ENCODE data around the gene OR10G6. TPM values are rescaled to one million over a fixed set of nuclear protein-coding genes. Genes with fewer than 3 reads are reported as not detected.

The OR10G6 gene, protein sequence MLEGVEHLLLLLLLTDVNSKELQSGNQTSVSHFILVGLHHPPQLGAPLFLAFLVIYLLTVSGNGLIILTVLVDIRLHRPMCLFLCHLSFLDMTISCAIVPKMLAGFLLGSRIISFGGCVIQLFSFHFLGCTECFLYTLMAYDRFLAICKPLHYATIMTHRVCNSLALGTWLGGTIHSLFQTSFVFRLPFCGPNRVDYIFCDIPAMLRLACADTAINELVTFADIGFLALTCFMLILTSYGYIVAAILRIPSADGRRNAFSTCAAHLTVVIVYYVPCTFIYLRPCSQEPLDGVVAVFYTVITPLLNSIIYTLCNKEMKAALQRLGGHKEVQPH
- total RNA-seq = not detected

DNA sequence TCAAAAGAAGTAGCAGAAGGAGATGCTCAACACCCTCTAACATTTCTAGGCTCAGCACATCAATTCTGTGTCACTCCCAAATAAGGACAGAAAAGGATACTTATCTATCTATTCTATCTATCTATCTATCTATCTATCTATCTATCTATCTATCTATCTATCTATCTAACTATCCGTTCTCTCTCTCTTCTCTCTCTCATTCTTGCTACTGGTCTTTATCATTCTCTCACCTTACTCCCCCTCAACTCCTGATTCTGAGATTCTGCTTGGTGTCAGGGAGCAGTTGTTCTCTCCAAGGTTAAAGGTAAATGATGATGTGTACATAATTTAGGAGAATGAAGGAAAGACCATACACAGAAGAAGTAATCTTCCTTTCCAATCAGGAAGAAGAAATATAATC is at the start of gene OR10G6:
OR10G6 (minus strand) TSS at position 43 of the 400 bp plus-strand sequence; CDS start at position 43, 0 bp downstream.
- no peak for ATAC-seq (ENCODE audit: insufficient number of reproducible peaks, low FRiP score, low read depth)
- TF ChIP-seq, protein P1, sequence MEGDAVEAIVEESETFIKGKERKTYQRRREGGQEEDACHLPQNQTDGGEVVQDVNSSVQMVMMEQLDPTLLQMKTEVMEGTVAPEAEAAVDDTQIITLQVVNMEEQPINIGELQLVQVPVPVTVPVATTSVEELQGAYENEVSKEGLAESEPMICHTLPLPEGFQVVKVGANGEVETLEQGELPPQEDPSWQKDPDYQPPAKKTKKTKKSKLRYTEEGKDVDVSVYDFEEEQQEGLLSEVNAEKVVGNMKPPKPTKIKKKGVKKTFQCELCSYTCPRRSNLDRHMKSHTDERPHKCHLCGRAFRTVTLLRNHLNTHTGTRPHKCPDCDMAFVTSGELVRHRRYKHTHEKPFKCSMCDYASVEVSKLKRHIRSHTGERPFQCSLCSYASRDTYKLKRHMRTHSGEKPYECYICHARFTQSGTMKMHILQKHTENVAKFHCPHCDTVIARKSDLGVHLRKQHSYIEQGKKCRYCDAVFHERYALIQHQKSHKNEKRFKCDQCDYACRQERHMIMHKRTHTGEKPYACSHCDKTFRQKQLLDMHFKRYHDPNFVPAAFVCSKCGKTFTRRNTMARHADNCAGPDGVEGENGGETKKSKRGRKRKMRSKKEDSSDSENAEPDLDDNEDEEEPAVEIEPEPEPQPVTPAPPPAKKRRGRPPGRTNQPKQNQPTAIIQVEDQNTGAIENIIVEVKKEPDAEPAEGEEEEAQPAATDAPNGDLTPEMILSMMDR (IDR thresholded peaks at IDR 0.05) = no peak
- Histone ChIP-seq H3K4me3 (no peak within 1 kb of the TSS), H3K27ac (no peak within 1 kb of the TSS), H3K9me3 (no peaks in the 10 kb centered on the region), H3K27me3 (replicated peaks; ENCODE audit: insufficient read depth) (no peaks in the 10 kb centered on the region), H3K36me3 (no peaks in the 10 kb centered on the region), H3K4me1 (ENCODE audit: control insufficient read depth in 1 of 2, low read depth in 2 of 2) (no peaks in the 10 kb centered on the region)
- DNase-seq (ENCODE audit: low spot score) = no peak

DNA sequence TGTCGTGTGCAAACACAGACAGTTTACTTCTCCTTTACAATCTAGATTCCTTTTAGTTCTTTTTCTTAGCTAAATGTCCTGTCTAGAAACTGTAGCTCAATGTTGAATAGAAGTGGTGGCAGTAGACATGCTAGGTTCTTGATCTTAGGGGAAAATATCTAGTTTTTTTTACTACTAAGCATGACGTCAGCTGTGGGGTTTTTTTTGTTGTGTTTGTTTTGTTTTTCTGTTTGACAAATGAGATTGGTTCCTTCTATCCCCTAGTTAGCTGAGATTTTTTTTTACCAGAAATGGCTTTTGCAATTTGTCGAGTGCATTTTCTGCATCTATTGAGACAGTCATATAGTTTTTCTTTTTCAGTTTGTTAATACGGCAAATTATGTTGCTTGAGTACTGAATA is 48.5 kb upstream of the OR10G6 start:
- ATAC-seq (ENCODE audit: insufficient number of reproducible peaks, low FRiP score, low read depth) = no peak
- H3K4me3 ChIP-seq = no peak overlapping the region

DNA sequence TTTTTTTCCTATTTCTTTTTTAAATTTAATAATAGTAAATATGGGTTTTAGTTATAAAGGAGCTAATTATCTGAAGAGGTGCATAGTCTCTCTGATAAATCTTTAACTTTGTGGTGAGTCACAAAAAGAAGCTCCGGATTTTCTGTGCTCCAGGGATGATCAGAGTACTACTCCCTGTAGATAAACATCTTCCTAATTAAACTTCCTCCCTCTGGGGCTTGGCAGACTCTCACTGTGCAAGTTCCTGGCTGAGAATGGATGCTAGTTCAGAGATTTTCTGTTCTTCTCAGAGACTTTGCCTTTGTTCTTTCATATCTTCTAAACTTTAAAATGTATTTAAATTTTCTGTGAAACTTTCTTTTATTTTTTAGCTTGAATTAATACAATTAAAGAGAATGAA is 46.3 kb upstream of the OR10G6 start, which contains the start of gene OR10G7:
OR10G7 (minus strand) TSS at position 72 of the 400 bp plus-strand sequence. CDS start 2,324 bp downstream, outside the sequence.
- ATAC-seq (ENCODE audit: insufficient number of reproducible peaks, low FRiP score, low read depth) = no peak
- TF ChIP-seq, protein P1 (IDR thresholded peaks at IDR 0.05) = no peak
- Histone ChIP-seq H3K9me3 (no peaks in the 10 kb centered on the region), H3K4me1 (ENCODE audit: control insufficient read depth in 1 of 2, low read depth in 2 of 2) (no peaks in the 10 kb centered on the region), H3K27ac (no peak within 1 kb of the TSS), H3K4me3 (no peak within 1 kb of the TSS), H3K27me3 (replicated peaks; ENCODE audit: insufficient read depth) (no peaks in the 10 kb centered on the region), H3K36me3 (no peaks in the 10 kb centered on the region)
- no peak for DNase-seq (ENCODE audit: low spot score)

More for the DNA sequence above, 48.5 kb upstream of the OR10G6 start:
- no peak for DNase-seq (ENCODE audit: low spot score)
- TF ChIP-seq, protein P1 (IDR thresholded peaks at IDR 0.05) = no peak
- H3K36me3 ChIP-seq = no peaks in the 10 kb centered on the region
- H3K9me3 ChIP-seq = no peaks in the 10 kb centered on the region
- no peaks in the 10 kb centered on the region for H3K27me3 ChIP-seq (replicated peaks; ENCODE audit: insufficient read depth)
- no peaks in the 10 kb centered on the region for H3K4me1 ChIP-seq (ENCODE audit: control insufficient read depth in 1 of 2, low read depth in 2 of 2)
- H3K27ac ChIP-seq = no peak overlapping the region

DNA sequence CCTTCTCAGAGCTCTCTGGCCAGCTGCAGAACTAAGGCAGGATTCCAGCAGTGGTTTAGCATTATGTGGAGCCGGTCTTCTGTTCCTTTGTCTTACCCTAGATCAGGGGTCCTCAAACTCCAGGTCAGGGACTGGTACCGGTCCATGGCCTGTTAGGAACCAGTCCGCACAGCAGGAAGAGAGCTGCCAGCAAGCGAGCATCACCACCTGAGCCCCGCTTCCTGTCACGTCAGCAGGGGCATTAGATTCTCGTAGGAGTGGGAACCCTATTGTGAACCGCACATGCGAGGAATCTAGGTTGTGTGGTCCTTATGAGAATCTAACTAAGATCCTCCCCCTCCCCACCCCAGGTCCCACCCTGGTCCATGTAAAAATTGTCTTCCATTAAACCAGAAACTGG is 44.6 kb upstream of the OR10G6 start:
- ATAC-seq (ENCODE audit: insufficient number of reproducible peaks, low FRiP score, low read depth) = no peak
- Histone ChIP-seq H3K4me1 (ENCODE audit: control insufficient read depth in 1 of 2, low read depth in 2 of 2) (no peaks in the 10 kb centered on the region), H3K9me3 (no peaks in the 10 kb centered on the region), H3K27ac (no peak overlapping the region), H3K27me3 (replicated peaks; ENCODE audit: insufficient read depth) (no peaks in the 10 kb centered on the region), H3K4me3 (no peak overlapping the region), H3K36me3 (no peaks in the 10 kb centered on the region)
- no peak for DNase-seq (ENCODE audit: low spot score)
- TF ChIP-seq, protein P1 (IDR thresholded peaks at IDR 0.05) = no peak

DNA sequence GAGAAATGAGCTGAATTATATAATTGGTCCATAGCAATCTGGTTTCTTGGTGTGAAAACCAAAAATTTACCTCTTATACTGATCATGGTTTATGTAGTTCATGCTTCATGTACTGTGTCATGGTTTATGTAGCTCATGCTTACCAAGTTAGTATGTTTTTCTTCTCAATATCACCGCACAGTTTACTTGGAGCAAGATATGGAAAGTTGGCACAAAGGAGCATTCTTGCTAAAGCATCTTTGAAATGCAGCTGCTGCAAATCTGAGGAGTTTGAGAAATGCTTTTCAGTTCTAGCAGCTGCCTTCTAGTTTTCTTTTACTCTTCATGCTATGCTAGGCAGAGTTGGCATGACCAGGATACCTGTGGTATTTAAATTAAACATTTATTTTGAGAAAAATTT is 41.7 kb upstream of the OR10G6 start:
- DNase-seq (ENCODE audit: low spot score) = no peak
- no peaks in the 10 kb centered on the region for H3K36me3 ChIP-seq
- no peaks in the 10 kb centered on the region for H3K4me1 ChIP-seq (ENCODE audit: control insufficient read depth in 1 of 2, low read depth in 2 of 2)
- no peak overlapping the region for H3K4me3 ChIP-seq
- TF ChIP-seq, protein P1 (IDR thresholded peaks at IDR 0.05) = no peak
- ATAC-seq (ENCODE audit: insufficient number of reproducible peaks, low FRiP score, low read depth) = no peak
- H3K9me3 ChIP-seq = no peaks in the 10 kb centered on the region
- no peak overlapping the region for H3K27ac ChIP-seq
- H3K27me3 ChIP-seq (replicated peaks; ENCODE audit: insufficient read depth) = no peaks in the 10 kb centered on the region
